OCI-LY7 (cell line): ENCODE results near the gene HOXD4. TPM values are rescaled to one million over a fixed set of nuclear protein-coding genes. Genes with fewer than 3 reads are reported as not detected.

Experiments
- BruUV-seq: library from RNA; stranded (reverse); fragments of 400-500 nt; replicated peaks from 2 replicates; lab custom pipeline; 2021; lab: Mats Ljungman, UMichigan
- CTCF ChIA-PET: fragments of 300-600 bp; sonication (Branson Sonifier 250); formaldehyde crosslinking; loops from one replicate; lab custom pipeline; 2022; ENCODE audit warnings: antibody characterized with exemption; ENCODE audit not compliant: unreplicated experiment; lab: Charles Lee
- POLR2A ChIA-PET: fragments of 300-600 bp; sonication (Branson Sonifier 250); formaldehyde crosslinking; loops from one replicate; lab custom pipeline; 2022; ENCODE audit warnings: antibody characterized with exemption; lab: Charles Lee
- DNase-seq: peaks from one replicate; pipeline ENCODE4 v3.0.0-alpha.2; 2015; ENCODE audit warnings: low spot score
- H2AFZ ChIP-seq: fragments of 200-600 bp; sonication (generic), shearing (Covaris generic); 2 replicates; pipeline ENCODE4 v1.6.1; 2014; ENCODE audit warnings: mild to moderate bottlenecking, antibody characterized with exemption, low read length, moderate library complexity
- H3K27ac ChIP-seq: fragments of 200-600 bp; sonication (generic); 2 replicates; pipeline ENCODE4 v1.5.1; 2014; ENCODE audit warnings: mixed run types, low read depth, mild to moderate bottlenecking, moderate library complexity, low read length, inconsistent platforms; ENCODE audit not compliant: poor library complexity, severe bottlenecking
- H3K36me3 ChIP-seq: fragments of 200-600 bp; sonication (generic); 2 replicates; pipeline ENCODE4 v1.6.1; 2014; ENCODE audit warnings: mild to moderate bottlenecking, antibody characterized with exemption, low read length, moderate library complexity, mixed read lengths; ENCODE audit not compliant: insufficient read depth
- H3K4me1 ChIP-seq: fragments of 200-600 bp; sonication (generic); 2 replicates; pipeline ENCODE4 v1.5.1; 2014; ENCODE audit warnings: mild to moderate bottlenecking, low read length; ENCODE audit not compliant: insufficient read depth, poor library complexity, severe bottlenecking
- H3K4me2 ChIP-seq: fragments of 200-600 bp; sonication (generic); 2 replicates; pipeline ENCODE4 v1.6.1; 2014; ENCODE audit warnings: mild to moderate bottlenecking, low read length
- H3K4me3 ChIP-seq: fragments of 200-600 bp; sonication (generic); 2 replicates; pipeline ENCODE4 v1.5.1; 2014; ENCODE audit warnings: mild to moderate bottlenecking, low read depth, low read length; ENCODE audit not compliant: poor library complexity, severe bottlenecking
- H3K79me2 ChIP-seq: fragments of 200-600 bp; sonication (generic); 2 replicates; pipeline ENCODE4 v1.6.1; 2016; ENCODE audit warnings: low read depth, mild to moderate bottlenecking, low read length, moderate library complexity, mixed read lengths; ENCODE audit not compliant: insufficient read depth
- H3K9me2 ChIP-seq: fragments of 200-600 bp; sonication (generic); 2 replicates; pipeline ENCODE4 v1.6.1; 2016; ENCODE audit warnings: mild to moderate bottlenecking, low read length, mixed read lengths; ENCODE audit not compliant: insufficient read depth
- H3K9me3 ChIP-seq: fragments of 200-600 bp; sonication (generic); 2 replicates; pipeline ENCODE4 v1.6.1; 2014; ENCODE audit warnings: mild to moderate bottlenecking, mixed run types, low read length, mixed read lengths
- H4K20me1 ChIP-seq: fragments of 200-600 bp; sonication (generic); 2 replicates; pipeline ENCODE4 v1.6.1; 2014; ENCODE audit warnings: mild to moderate bottlenecking, antibody characterized with exemption, low read length, moderate library complexity, mixed read lengths; ENCODE audit not compliant: insufficient read depth
- EZH2phosphoT487 ChIP-seq: fragments of 200-600 bp; sonication (generic); IDR thresholded peaks from 2 replicates; pipeline ENCODE4 v1.6.1; 2018; ENCODE audit warnings: low read depth, borderline replicate concordance, mild to moderate bottlenecking, mixed run types, antibody characterized with exemption, low read length, moderate library complexity, mixed read lengths
- intact Hi-C: fragments of 100-400 bp; cut with micrococcal nuclease; formaldehyde crosslinking; loops from one replicate; pipeline ENCODE4 v1.10.0; 2022; ENCODE audit not compliant: unreplicated experiment
- total RNA-seq, 2 experiments: library from RNA; depleted of rRNA in 1 of 2; stranded (reverse); fragments of >200 nt in 1 of 2; shearing (Covaris generic) in 1 of 2; gene quantifications; 2 replicates each; pipeline ENCODE4 v1.2.3, GENCODE V29; 2014 to 2022
- TF ChIP-seq, protein P1 (sequence below): fragments of 200-600 bp; sonication (generic); conservative IDR thresholded peaks from 2 replicates; pipeline ENCODE4 v1.5.1; 2014; ENCODE audit warnings: mild to moderate bottlenecking, antibody characterized with exemption, low read length, moderate library complexity, mixed read lengths

HOXD4 gene
- total RNA-seq, 2 experiments from 2014 or later = not detected

DNA sequence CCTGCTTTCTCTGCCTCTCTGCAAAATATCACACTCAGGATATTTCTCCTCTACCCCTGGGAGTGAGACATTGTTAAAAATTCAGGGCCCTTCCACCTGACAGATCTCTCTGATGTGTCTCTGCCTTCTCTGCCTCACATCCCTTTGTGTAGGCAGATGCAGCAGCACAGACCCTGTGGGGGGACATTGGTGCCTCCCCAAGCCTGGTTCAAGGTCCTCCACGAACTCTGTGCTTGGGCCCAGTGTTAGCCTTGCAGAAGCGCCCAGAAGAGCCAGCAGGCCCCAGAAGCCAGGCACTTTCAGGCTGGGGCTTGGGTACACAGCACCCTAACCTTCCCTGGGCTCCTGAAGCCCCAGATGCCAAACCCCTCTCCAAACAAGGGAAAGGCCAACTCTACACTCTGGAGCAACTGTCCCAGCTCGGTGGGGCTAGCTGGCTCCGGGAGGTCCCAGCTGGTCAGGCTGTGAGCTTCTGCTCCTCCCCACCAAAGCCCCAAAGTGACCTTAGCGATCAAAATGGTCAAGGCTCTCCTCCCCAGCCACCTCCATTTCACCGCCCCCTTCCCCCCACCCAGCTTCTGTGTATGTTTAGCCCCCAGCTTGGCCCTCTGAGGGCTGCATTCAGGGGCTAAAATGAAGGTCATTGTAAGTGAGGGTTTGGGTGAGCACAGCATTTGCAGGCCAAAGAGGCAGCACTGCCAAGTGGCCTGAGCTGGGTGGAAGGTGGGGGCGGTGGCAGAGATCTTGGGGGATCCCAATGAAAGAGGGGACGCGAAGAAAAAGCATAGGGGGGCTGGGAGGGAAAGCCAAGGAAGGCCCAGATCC, 26.2 kb upstream of the HOXD4 start:
- Histone ChIP-seq H3K27ac (no peak overlapping the region), H3K4me2 (no peak overlapping the region), H3K36me3 (no peaks in the 10 kb centered on the region), H3K9me3 (no peaks in the 10 kb centered on the region), H3K4me1 (no peaks in the 10 kb centered on the region), H3K4me3 (no peak overlapping the region), H2AFZ (no peak overlapping the region), H3K79me2 (no peaks in the 10 kb centered on the region), H3K9me2 (no peaks in the 10 kb centered on the region), H4K20me1 (no peaks in the 10 kb centered on the region)
- ChIA-PET POLR2A (interaction anchor here (0.6 kb wide), 1 partner anchor 31 kb away, joined by 4 read pairs; no protein-coding TSS in a partner anchor), CTCF (no interaction called here)
- intact Hi-C loops = loop anchor here (5.0 kb wide), 1 partner anchor 427 kb away; no protein-coding TSS in a partner anchor
- no peak for TF ChIP-seq EZH2phosphoT487
- TF ChIP-seq, protein P1, sequence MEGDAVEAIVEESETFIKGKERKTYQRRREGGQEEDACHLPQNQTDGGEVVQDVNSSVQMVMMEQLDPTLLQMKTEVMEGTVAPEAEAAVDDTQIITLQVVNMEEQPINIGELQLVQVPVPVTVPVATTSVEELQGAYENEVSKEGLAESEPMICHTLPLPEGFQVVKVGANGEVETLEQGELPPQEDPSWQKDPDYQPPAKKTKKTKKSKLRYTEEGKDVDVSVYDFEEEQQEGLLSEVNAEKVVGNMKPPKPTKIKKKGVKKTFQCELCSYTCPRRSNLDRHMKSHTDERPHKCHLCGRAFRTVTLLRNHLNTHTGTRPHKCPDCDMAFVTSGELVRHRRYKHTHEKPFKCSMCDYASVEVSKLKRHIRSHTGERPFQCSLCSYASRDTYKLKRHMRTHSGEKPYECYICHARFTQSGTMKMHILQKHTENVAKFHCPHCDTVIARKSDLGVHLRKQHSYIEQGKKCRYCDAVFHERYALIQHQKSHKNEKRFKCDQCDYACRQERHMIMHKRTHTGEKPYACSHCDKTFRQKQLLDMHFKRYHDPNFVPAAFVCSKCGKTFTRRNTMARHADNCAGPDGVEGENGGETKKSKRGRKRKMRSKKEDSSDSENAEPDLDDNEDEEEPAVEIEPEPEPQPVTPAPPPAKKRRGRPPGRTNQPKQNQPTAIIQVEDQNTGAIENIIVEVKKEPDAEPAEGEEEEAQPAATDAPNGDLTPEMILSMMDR = no peak
- DNase-seq = no peak
- no TSS peak for BruUV-seq

DNA sequence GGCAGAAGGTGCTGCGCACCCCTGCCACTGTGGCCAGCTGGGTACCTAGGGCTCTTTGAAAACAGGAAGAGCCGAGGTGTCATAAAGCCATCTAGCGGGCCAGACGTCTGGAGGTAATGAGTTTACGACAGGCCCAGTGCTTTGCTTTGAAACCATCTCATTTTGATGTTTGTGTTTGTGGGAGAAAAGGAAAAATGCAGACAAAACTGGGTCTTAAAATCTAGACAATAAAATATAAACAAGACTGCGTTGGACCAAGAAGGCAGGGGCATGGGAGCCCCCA, 25.6 kb upstream of the HOXD4 start:
- no TSS peak for BruUV-seq
- H3K4me2 ChIP-seq = no peak overlapping the region
- H3K9me2 ChIP-seq = no peaks in the 10 kb centered on the region
- no peaks in the 10 kb centered on the region for H3K9me3 ChIP-seq
- peak; percentile 8 for DNase-seq
- no peak overlapping the region for H3K27ac ChIP-seq
- no peak overlapping the region for H3K4me3 ChIP-seq
- no peak overlapping the region for H2AFZ ChIP-seq
- H3K4me1 ChIP-seq = no peaks in the 10 kb centered on the region
- CTCF ChIA-PET = no interaction called here
- POLR2A ChIA-PET = interaction anchor here (0.6 kb wide), 1 partner anchor 32 kb away, joined by 4 read pairs; no protein-coding TSS in a partner anchor
- TF ChIP-seq, protein P1 = no peak
- no peak for TF ChIP-seq EZH2phosphoT487
- no peaks in the 10 kb centered on the region for H4K20me1 ChIP-seq
- H3K79me2 ChIP-seq = no peaks in the 10 kb centered on the region
- no peaks in the 10 kb centered on the region for H3K36me3 ChIP-seq
- intact Hi-C loops = loop anchor here (2.0 to 5.0 kb wide), 3 partner anchors 329 to 1021 kb away; no protein-coding TSS in a partner anchor
